WTC11 (cell line): ENCODE results near the gene KRTCAP3. TPM values are rescaled to one million over a fixed set of nuclear protein-coding genes. Genes with fewer than 3 reads are reported as not detected.
A peak's percentile ranks its signal among the peaks of the same experiment; 100 is the strongest.

Experiments used
- ELF4 ChIP-seq: sonication (generic); formaldehyde crosslinking; IDR thresholded peaks from 2 replicates; pipeline ENCODE4 v1.8.1; 2022; ENCODE audit warnings: low read depth, mild to moderate bottlenecking, moderate library complexity, missing genetic modification reagents
- GABPB1 ChIP-seq: sonication (generic); formaldehyde crosslinking; IDR thresholded peaks from 2 replicates; pipeline ENCODE4 v1.8.1; 2023; ENCODE audit warnings: mild to moderate bottlenecking, missing genetic modification reagents
- GTF2I ChIP-seq: fragments of 250-450 bp; sonication (Bioruptor Pico); conservative IDR thresholded peaks from 2 replicates; pipeline ENCODE4 v1.4.0; 2021; ENCODE audit warnings: mild to moderate bottlenecking
- HMGA2 ChIP-seq: fragments of 250-450 bp; sonication (Bioruptor Pico); IDR thresholded peaks from 2 replicates; pipeline ENCODE4 v1.4.0; 2021; ENCODE audit warnings: mild to moderate bottlenecking, moderate library complexity
- IRF2 ChIP-seq: sonication (generic); formaldehyde crosslinking; IDR thresholded peaks from 2 replicates; pipeline ENCODE4 v1.8.0; 2022; ENCODE audit warnings: low read depth, missing genetic modification reagents, borderline replicate concordance
- ZNF219 ChIP-seq: sonication (generic); formaldehyde crosslinking; IDR thresholded peaks from 2 replicates; pipeline ENCODE4 v1.8.0; 2023; ENCODE audit warnings: missing genetic modification reagents, mild to moderate bottlenecking, borderline replicate concordance
- ZNF263 ChIP-seq: sonication (generic); formaldehyde crosslinking; IDR thresholded peaks from 2 replicates; pipeline ENCODE4 v1.8.1; 2022; ENCODE audit warnings: low read depth, mild to moderate bottlenecking, moderate library complexity, missing genetic modification reagents
- ZNF416 ChIP-seq: fragments of 250-450 bp; sonication (Bioruptor Pico); IDR thresholded peaks from 2 replicates; pipeline ENCODE4 v1.9.0; 2021; ENCODE audit warnings: mild to moderate bottlenecking, inconsistent platforms
- total RNA-seq: library from RNA; stranded (reverse); gene quantifications from 3 replicates; pipeline ENCODE4 v1.2.3, GENCODE V29; 2021
- TF ChIP-seq, protein P1 (sequence below): sonication (generic); formaldehyde crosslinking; IDR thresholded peaks from 2 replicates; pipeline ENCODE4 v1.8.1; 2022; ENCODE audit warnings: missing genetic modification reagents, borderline replicate concordance
- TF ChIP-seq, protein P2 (sequence below): sonication (generic); formaldehyde crosslinking; IDR thresholded peaks from 2 replicates; pipeline ENCODE4 v1.8.0; 2023; ENCODE audit warnings: mild to moderate bottlenecking, missing genetic modification reagents
- TF ChIP-seq, protein P3 (sequence below): sonication (generic); formaldehyde crosslinking; IDR thresholded peaks from 2 replicates; pipeline ENCODE4 v1.8.1; 2022; ENCODE audit warnings: mild to moderate bottlenecking, missing genetic modification reagents, moderate library complexity, borderline replicate concordance
- TF ChIP-seq, protein P4 (sequence below): sonication (generic); formaldehyde crosslinking; IDR thresholded peaks from 2 replicates; pipeline ENCODE4 v1.8.1; 2023; ENCODE audit warnings: mild to moderate bottlenecking, moderate library complexity, missing genetic modification reagents
- TF ChIP-seq, protein P5 (sequence below): sonication (generic); formaldehyde crosslinking; IDR thresholded peaks from 2 replicates; pipeline ENCODE4 v1.8.0; 2022; ENCODE audit warnings: mild to moderate bottlenecking, missing genetic modification reagents
- TF ChIP-seq, protein P6 (sequence below): fragments of 250-450 bp; sonication (Bioruptor Pico); IDR thresholded peaks from 2 replicates; pipeline ENCODE4 v1.9.0; 2021; ENCODE audit warnings: moderate library complexity, mild to moderate bottlenecking, inconsistent platforms, borderline replicate concordance
- TF ChIP-seq, protein P7 (sequence below): fragments of 250-450 bp; sonication (Bioruptor Pico); IDR thresholded peaks from 2 replicates; pipeline ENCODE4 v1.9.0; 2021; ENCODE audit warnings: mild to moderate bottlenecking
- TF ChIP-seq, protein P8 (sequence below): sonication (generic); formaldehyde crosslinking; IDR thresholded peaks from 2 replicates; pipeline ENCODE4 v1.8.0; 2022; ENCODE audit warnings: mild to moderate bottlenecking, missing genetic modification reagents
- TF ChIP-seq, protein P9 (sequence below): fragments of 250-450 bp; sonication (Bioruptor Pico); IDR thresholded peaks from 2 replicates; pipeline ENCODE4 v1.9.0; 2021; ENCODE audit warnings: mild to moderate bottlenecking, borderline replicate concordance
- TF ChIP-seq, protein P10 (sequence below): fragments of 250-450 bp; sonication (Bioruptor Pico); IDR thresholded peaks from 2 replicates; pipeline ENCODE4 v1.9.0; 2021; ENCODE audit warnings: mild to moderate bottlenecking

The KRTCAP3 gene
- total RNA-seq, 1 experiment from 2014 or later = 41.9 TPM

DNA sequence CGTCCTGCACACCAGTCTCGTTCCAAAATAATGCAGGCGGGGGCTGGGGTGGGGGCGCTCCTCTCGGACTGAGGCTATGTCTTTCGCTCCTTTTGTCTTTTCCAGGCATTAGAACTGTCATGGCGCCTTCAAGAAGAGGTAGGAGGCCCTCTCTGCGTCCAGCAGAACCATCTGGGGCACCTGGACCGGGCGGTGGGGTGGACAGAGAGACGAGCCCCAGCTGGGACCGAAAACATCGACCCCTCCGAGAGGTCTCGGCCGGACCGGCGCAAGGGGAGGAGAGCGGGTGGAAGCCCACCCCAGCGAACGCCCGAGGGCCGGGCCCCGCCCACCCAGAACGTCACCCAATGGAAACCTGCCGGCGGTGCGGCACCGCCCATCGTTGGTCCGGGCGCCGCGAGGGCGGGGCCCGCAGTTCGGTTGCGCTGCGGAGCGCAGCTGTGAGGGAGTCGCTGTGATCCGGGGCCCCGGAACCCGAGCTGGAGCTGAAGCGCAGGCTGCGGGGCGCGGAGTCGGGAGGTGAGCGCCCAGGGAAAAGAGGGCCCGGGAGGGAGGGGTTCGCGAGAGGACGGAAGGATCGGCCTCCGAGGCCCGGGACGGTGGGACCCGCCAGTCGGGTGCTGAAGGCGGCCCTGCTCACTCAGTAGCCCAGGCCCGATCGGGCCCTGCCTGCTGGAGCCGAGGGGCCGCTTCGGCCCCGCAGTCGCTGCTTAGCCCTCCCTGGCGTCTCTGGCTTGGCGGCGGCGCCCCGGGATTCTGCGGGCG lies 13.8 kb upstream of the KRTCAP3 start, which contains the start of gene NRBP1 (continued):
- TF ChIP-seq, protein P1, sequence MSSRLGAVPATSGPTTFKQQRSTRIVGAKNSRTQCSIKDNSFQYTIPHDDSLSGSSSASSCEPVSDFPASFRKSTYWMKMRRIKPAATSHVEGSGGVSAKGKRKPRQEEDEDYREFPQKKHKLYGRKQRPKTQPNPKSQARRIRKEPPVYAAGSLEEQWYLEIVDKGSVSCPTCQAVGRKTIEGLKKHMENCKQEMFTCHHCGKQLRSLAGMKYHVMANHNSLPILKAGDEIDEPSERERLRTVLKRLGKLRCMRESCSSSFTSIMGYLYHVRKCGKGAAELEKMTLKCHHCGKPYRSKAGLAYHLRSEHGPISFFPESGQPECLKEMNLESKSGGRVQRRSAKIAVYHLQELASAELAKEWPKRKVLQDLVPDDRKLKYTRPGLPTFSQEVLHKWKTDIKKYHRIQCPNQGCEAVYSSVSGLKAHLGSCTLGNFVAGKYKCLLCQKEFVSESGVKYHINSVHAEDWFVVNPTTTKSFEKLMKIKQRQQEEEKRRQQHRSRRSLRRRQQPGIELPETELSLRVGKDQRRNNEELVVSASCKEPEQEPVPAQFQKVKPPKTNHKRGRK (CRISPR knock-in tag) = no peak
- TF ChIP-seq, protein P2, sequence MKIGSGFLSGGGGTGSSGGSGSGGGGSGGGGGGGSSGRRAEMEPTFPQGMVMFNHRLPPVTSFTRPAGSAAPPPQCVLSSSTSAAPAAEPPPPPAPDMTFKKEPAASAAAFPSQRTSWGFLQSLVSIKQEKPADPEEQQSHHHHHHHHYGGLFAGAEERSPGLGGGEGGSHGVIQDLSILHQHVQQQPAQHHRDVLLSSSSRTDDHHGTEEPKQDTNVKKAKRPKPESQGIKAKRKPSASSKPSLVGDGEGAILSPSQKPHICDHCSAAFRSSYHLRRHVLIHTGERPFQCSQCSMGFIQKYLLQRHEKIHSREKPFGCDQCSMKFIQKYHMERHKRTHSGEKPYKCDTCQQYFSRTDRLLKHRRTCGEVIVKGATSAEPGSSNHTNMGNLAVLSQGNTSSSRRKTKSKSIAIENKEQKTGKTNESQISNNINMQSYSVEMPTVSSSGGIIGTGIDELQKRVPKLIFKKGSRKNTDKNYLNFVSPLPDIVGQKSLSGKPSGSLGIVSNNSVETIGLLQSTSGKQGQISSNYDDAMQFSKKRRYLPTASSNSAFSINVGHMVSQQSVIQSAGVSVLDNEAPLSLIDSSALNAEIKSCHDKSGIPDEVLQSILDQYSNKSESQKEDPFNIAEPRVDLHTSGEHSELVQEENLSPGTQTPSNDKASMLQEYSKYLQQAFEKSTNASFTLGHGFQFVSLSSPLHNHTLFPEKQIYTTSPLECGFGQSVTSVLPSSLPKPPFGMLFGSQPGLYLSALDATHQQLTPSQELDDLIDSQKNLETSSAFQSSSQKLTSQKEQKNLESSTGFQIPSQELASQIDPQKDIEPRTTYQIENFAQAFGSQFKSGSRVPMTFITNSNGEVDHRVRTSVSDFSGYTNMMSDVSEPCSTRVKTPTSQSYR (CRISPR knock-in tag) = no peak; the same call in 1 of the 2 replicates
- TF ChIP-seq ZNF416 (0 out of 2 replicates have a peak, but pooled peaks have one; percentile 39), IRF2 (CRISPR knock-in tag) (no peak), HMGA2 (CRISPR knock-in tag) (no peak), ZNF219 (CRISPR knock-in tag) (no peak), ELF4 (no peak), GTF2I (CRISPR knock-in tag) (no peak), ZNF263 (CRISPR knock-in tag) (no peak), GABPB1 (CRISPR knock-in tag) (peak; percentile 69)
- TF ChIP-seq, protein P3, sequence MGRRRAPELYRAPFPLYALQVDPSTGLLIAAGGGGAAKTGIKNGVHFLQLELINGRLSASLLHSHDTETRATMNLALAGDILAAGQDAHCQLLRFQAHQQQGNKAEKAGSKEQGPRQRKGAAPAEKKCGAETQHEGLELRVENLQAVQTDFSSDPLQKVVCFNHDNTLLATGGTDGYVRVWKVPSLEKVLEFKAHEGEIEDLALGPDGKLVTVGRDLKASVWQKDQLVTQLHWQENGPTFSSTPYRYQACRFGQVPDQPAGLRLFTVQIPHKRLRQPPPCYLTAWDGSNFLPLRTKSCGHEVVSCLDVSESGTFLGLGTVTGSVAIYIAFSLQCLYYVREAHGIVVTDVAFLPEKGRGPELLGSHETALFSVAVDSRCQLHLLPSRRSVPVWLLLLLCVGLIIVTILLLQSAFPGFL (CRISPR knock-in tag) = no peak
- TF ChIP-seq, protein P4, sequence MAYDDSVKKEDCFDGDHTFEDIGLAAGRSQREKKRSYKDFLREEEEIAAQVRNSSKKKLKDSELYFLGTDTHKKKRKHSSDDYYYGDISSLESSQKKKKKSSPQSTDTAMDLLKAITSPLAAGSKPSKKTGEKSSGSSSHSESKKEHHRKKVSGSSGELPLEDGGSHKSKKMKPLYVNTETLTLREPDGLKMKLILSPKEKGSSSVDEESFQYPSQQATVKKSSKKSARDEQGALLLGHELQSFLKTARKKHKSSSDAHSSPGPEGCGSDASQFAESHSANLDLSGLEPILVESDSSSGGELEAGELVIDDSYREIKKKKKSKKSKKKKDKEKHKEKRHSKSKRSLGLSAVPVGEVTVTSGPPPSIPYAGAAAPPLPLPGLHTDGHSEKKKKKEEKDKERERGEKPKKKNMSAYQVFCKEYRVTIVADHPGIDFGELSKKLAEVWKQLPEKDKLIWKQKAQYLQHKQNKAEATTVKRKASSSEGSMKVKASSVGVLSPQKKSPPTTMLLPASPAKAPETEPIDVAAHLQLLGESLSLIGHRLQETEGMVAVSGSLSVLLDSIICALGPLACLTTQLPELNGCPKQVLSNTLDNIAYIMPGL (CRISPR knock-in tag) = peak; percentile 85; the same call in 1 of the 2 replicates
- TF ChIP-seq, protein P5, sequence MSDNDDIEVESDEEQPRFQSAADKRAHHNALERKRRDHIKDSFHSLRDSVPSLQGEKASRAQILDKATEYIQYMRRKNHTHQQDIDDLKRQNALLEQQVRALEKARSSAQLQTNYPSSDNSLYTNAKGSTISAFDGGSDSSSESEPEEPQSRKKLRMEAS = 0 out of 2 replicates have a peak, but pooled peaks have one; percentile 31
- TF ChIP-seq, protein P6, sequence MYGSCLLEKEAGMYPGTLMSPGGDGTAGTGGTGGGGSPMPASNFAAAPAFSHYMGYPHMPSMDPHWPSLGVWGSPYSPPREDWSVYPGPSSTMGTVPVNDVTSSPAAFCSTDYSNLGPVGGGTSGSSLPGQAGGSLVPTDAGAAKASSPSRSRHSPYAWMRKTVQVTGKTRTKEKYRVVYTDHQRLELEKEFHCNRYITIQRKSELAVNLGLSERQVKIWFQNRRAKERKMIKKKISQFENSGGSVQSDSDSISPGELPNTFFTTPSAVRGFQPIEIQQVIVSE = no peak
- TF ChIP-seq, protein P7, sequence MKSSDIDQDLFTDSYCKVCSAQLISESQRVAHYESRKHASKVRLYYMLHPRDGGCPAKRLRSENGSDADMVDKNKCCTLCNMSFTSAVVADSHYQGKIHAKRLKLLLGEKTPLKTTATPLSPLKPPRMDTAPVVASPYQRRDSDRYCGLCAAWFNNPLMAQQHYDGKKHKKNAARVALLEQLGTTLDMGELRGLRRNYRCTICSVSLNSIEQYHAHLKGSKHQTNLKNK (CRISPR knock-in tag) = no peak
- TF ChIP-seq, protein P8, sequence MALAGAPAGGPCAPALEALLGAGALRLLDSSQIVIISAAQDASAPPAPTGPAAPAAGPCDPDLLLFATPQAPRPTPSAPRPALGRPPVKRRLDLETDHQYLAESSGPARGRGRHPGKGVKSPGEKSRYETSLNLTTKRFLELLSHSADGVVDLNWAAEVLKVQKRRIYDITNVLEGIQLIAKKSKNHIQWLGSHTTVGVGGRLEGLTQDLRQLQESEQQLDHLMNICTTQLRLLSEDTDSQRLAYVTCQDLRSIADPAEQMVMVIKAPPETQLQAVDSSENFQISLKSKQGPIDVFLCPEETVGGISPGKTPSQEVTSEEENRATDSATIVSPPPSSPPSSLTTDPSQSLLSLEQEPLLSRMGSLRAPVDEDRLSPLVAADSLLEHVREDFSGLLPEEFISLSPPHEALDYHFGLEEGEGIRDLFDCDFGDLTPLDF = no peak
- TF ChIP-seq, protein P9, sequence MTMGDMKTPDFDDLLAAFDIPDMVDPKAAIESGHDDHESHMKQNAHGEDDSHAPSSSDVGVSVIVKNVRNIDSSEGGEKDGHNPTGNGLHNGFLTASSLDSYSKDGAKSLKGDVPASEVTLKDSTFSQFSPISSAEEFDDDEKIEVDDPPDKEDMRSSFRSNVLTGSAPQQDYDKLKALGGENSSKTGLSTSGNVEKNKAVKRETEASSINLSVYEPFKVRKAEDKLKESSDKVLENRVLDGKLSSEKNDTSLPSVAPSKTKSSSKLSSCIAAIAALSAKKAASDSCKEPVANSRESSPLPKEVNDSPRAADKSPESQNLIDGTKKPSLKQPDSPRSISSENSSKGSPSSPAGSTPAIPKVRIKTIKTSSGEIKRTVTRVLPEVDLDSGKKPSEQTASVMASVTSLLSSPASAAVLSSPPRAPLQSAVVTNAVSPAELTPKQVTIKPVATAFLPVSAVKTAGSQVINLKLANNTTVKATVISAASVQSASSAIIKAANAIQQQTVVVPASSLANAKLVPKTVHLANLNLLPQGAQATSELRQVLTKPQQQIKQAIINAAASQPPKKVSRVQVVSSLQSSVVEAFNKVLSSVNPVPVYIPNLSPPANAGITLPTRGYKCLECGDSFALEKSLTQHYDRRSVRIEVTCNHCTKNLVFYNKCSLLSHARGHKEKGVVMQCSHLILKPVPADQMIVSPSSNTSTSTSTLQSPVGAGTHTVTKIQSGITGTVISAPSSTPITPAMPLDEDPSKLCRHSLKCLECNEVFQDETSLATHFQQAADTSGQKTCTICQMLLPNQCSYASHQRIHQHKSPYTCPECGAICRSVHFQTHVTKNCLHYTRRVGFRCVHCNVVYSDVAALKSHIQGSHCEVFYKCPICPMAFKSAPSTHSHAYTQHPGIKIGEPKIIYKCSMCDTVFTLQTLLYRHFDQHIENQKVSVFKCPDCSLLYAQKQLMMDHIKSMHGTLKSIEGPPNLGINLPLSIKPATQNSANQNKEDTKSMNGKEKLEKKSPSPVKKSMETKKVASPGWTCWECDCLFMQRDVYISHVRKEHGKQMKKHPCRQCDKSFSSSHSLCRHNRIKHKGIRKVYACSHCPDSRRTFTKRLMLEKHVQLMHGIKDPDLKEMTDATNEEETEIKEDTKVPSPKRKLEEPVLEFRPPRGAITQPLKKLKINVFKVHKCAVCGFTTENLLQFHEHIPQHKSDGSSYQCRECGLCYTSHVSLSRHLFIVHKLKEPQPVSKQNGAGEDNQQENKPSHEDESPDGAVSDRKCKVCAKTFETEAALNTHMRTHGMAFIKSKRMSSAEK (CRISPR knock-in tag) = no peak
- TF ChIP-seq, protein P10, sequence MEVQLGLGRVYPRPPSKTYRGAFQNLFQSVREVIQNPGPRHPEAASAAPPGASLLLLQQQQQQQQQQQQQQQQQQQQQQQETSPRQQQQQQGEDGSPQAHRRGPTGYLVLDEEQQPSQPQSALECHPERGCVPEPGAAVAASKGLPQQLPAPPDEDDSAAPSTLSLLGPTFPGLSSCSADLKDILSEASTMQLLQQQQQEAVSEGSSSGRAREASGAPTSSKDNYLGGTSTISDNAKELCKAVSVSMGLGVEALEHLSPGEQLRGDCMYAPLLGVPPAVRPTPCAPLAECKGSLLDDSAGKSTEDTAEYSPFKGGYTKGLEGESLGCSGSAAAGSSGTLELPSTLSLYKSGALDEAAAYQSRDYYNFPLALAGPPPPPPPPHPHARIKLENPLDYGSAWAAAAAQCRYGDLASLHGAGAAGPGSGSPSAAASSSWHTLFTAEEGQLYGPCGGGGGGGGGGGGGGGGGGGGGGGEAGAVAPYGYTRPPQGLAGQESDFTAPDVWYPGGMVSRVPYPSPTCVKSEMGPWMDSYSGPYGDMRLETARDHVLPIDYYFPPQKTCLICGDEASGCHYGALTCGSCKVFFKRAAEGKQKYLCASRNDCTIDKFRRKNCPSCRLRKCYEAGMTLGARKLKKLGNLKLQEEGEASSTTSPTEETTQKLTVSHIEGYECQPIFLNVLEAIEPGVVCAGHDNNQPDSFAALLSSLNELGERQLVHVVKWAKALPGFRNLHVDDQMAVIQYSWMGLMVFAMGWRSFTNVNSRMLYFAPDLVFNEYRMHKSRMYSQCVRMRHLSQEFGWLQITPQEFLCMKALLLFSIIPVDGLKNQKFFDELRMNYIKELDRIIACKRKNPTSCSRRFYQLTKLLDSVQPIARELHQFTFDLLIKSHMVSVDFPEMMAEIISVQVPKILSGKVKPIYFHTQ (CRISPR knock-in tag) = no peak
